T-helper 2 cell (primary cell): ENCODE data around the gene EFTUD2.

ENCODE experiments used
- DNase-seq, 5 experiments: peaks; one replicate each; pipeline versions ENCODE4 v3.0.0 to v3.0.0-alpha.2; 2012 to 2022

The EFTUD2 gene

GRCh38 chr17:44887016-44887415, 12.2 kb downstream of the EFTUD2 start:
- no peak for DNase-seq

- no peak for DNase-seq
These were observed 14.3 kb downstream of the EFTUD2 start for GRCh38 chr17:44884941-44885340.

GRCh38 chr17:44881145-44881544, 18.1 kb downstream of the EFTUD2 start:
- no peak for DNase-seq

GRCh38 chr17:44880062-44880461, 19.2 kb downstream of the EFTUD2 start:
- DNase-seq = no peak

GRCh38 chr17:44879376-44879775, 19.9 kb downstream of the EFTUD2 start:
- DNase-seq = no peak

- DNase-seq = peak in 1 of 5 experiments; percentile 16
These were observed 20.5 kb downstream of the EFTUD2 start for GRCh38 chr17:44878627-44879221.

GRCh38 chr17:44877121-44877520, 22.1 kb downstream of the EFTUD2 start:
- no peak for DNase-seq

- no peak for DNase-seq
These were observed 23.5 kb downstream of the EFTUD2 start for GRCh38 chr17:44875761-44876160.

- DNase-seq = no peak
These were observed 27.0 kb downstream of the EFTUD2 start for GRCh38 chr17:44872131-44872768.

- DNase-seq = no peak
These were observed 27.7 kb downstream of the EFTUD2 start for GRCh38 chr17:44871556-44871955.

GRCh38 chr17:44867841-44868240, 31.4 kb downstream of the EFTUD2 start:
- DNase-seq = no peak

GRCh38 chr17:44865931-44866330, 33.3 kb downstream of the EFTUD2 start:
- no peak for DNase-seq

- DNase-seq = peak; percentile 25 to 73 (median 49)
These were observed 34.0 kb downstream of the EFTUD2 start for GRCh38 chr17:44865231-44865660.

- DNase-seq = no peak
These were observed 34.4 kb downstream of the EFTUD2 start for GRCh38 chr17:44864831-44865230.

- no peak for DNase-seq
These were observed 36.0 kb downstream of the EFTUD2 start for GRCh38 chr17:44863061-44863918.

GRCh38 chr17:44862278-44862914, 36.8 kb downstream of the EFTUD2 start:
- no peak for DNase-seq

GRCh38 chr17:44859701-44860100, 39.5 kb downstream of the EFTUD2 start:
- no peak for DNase-seq

GRCh38 chr17:44854192-44854591, 45.1 kb downstream of the EFTUD2 start:
- DNase-seq = no peak

- no peak for DNase-seq
These were observed 48.6 kb downstream of the EFTUD2 start for GRCh38 chr17:44850612-44851011.

- no peak for DNase-seq
These were observed 49.2 kb downstream of the EFTUD2 start for GRCh38 chr17:44850025-44850424.

GRCh38 chr17:44848961-44849489, 50.2 kb downstream of the EFTUD2 start:
- no peak for DNase-seq

- DNase-seq = no peak
These were observed 50.9 kb downstream of the EFTUD2 start for GRCh38 chr17:44848257-44848795.

- DNase-seq = no peak
These were observed 51.7 kb downstream of the EFTUD2 start, which contains the start of gene HIGD1B for GRCh38 chr17:44847586-44847985. TSS of gene HIGD1B (plus strand) at chr17:44847883. CDS start at chr17:44848153, 270 bp downstream.
